ENCODE data around the gene LRRK1. TPM values are rescaled to one million over a fixed set of nuclear protein-coding genes. Genes with fewer than 3 reads are reported as not detected.

Gene LRRK1
- total RNA-seq, 1 donor from 2014 or later = 4.8 TPM

GRCh38 chr15:100891307-100892012 is 27.7 kb upstream of the LRRK1 start:
- DNase-seq (ENCODE audit: low read depth in 2 of 2) = peak in 1 of 2 donors; percentile 37

- DNase-seq (ENCODE audit: low read depth in 2 of 2) = no peak
Observed at GRCh38 chr15:100892013-100892355, 27.2 kb upstream of the LRRK1 start.

GRCh38 chr15:100893261-100893963 is 25.7 kb upstream of the LRRK1 start:
- DNase-seq (ENCODE audit: low read depth in 2 of 2) = no peak

- DNase-seq (ENCODE audit: low read depth in 2 of 2) = no peak
Observed at GRCh38 chr15:100893964-100894295, 25.2 kb upstream of the LRRK1 start.

GRCh38 chr15:100895721-100896120 is 23.4 kb upstream of the LRRK1 start:
- no peak for DNase-seq (ENCODE audit: low read depth in 2 of 2)

GRCh38 chr15:100897221-100898151 is 21.7 kb upstream of the LRRK1 start:
- no peak for DNase-seq (ENCODE audit: low read depth in 2 of 2)

GRCh38 chr15:100898152-100898490 is 21.0 kb upstream of the LRRK1 start:
- no peak for DNase-seq (ENCODE audit: low read depth in 2 of 2)

GRCh38 chr15:100898661-100899462 is 20.3 kb upstream of the LRRK1 start:
- DNase-seq (ENCODE audit: low read depth in 2 of 2) = peak; percentile 20 to 31

- peak in 1 of 2 donors; percentile 22 for DNase-seq (ENCODE audit: low read depth in 2 of 2)
Observed at GRCh38 chr15:100899601-100900000, 19.6 kb upstream of the LRRK1 start.

GRCh38 chr15:100900136-100900794 is 18.9 kb upstream of the LRRK1 start:
- DNase-seq (ENCODE audit: low read depth in 2 of 2) = no peak

- no peak for DNase-seq (ENCODE audit: low read depth in 2 of 2)
Observed at GRCh38 chr15:100900795-100901169, 18.4 kb upstream of the LRRK1 start.

GRCh38 chr15:100901296-100901695 is 17.9 kb upstream of the LRRK1 start:
- DNase-seq (ENCODE audit: low read depth in 2 of 2) = no peak

GRCh38 chr15:100901702-100902435 is 17.3 kb upstream of the LRRK1 start:
- DNase-seq (ENCODE audit: low read depth in 2 of 2) = peak in 1 of 2 donors; percentile 17

- peak; percentile 94 to 98 for DNase-seq (ENCODE audit: low read depth in 2 of 2)
Observed at GRCh38 chr15:100902436-100903167, 16.6 kb upstream of the LRRK1 start.

GRCh38 chr15:100903168-100903554 is 16.0 kb upstream of the LRRK1 start:
- peak in 1 of 2 donors; percentile 80 for DNase-seq (ENCODE audit: low read depth in 2 of 2)

- DNase-seq (ENCODE audit: low read depth in 2 of 2) = no peak
Observed at GRCh38 chr15:100905850-100906249, 13.3 kb upstream of the LRRK1 start.

GRCh38 chr15:100908466-100908865 is 10.7 kb upstream of the LRRK1 start:
- DNase-seq (ENCODE audit: low read depth in 2 of 2) = no peak

GRCh38 chr15:100909565-100909964 is 9.6 kb upstream of the LRRK1 start:
- no peak for DNase-seq (ENCODE audit: low read depth in 2 of 2)

Data from lung microvascular endothelial cell (primary cell).